ENCODE results near the gene GPS1. TPM values are rescaled to one million over a fixed set of nuclear protein-coding genes. Genes with fewer than 3 reads are reported as not detected.

The GPS1 gene
- total RNA-seq, 2 experiments from 2014 or later: 92.4 to 106 TPM

- Mint-ChIP-seq H3K4me1 (peaks cover 25% of the 10 kb centered on the region), H3K36me3 (peaks cover 3% of the 10 kb centered on the region), H3K27ac (no peak overlapping the region), H3K27me3 (no peaks in the 10 kb centered on the region), H3K9me3 (ENCODE audit: low read depth) (no peaks in the 10 kb centered on the region), H3K4me3 (no peak overlapping the region)
- ATAC-seq (no peak), DNase-seq (no peak)
- CTCF ChIA-PET: interaction anchor here (1.5 kb wide), 1 partner anchor 25 kb away, joined by 4 read pairs; no protein-coding TSS in a partner anchor
These were observed 3.6 kb downstream of the GPS1 start for GRCh38 chr17:82055023-82055964.

- ATAC-seq: no peak
- CTCF ChIA-PET: interaction anchor here (1.5 kb wide), 1 partner anchor 26 kb away, joined by 4 read pairs; no protein-coding TSS in a partner anchor
- no peak overlapping the region for H3K27ac Mint-ChIP-seq
- H3K9me3 Mint-ChIP-seq (ENCODE audit: low read depth): no peaks in the 10 kb centered on the region
- no peak for DNase-seq
- peaks cover 18% of the 10 kb centered on the region for H3K4me1 Mint-ChIP-seq
- no peak overlapping the region for H3K4me3 Mint-ChIP-seq
- H3K36me3 Mint-ChIP-seq: peaks cover 3% of the 10 kb centered on the region
- no peaks in the 10 kb centered on the region for H3K27me3 Mint-ChIP-seq
These were observed 4.4 kb downstream of the GPS1 start for GRCh38 chr17:82055965-82056728.

- peaks cover 18% of the 10 kb centered on the region for H3K4me1 Mint-ChIP-seq
- CTCF ChIA-PET: interaction anchor here (1.5 kb wide), 1 partner anchor 26 kb away, joined by 4 read pairs; no protein-coding TSS in a partner anchor
These were observed 5.3 kb downstream of the GPS1 start for GRCh38 chr17:82056729-82057621.

GRCh38 chr17:82058230-82058854 lies 6.6 kb downstream of the GPS1 start:
- DNase-seq (no peak), ATAC-seq (no peak)
- Mint-ChIP-seq H3K27me3 (no peaks in the 10 kb centered on the region), H3K4me3 (no peak overlapping the region), H3K9me3 (ENCODE audit: low read depth) (no peaks in the 10 kb centered on the region), H3K4me1 (peaks cover 11% of the 10 kb centered on the region), H3K36me3 (peaks cover 3% of the 10 kb centered on the region), H3K27ac (no peak overlapping the region)
- CTCF ChIA-PET: no interaction called here

More at GRCh38 chr17:82056729-82057621, 5.3 kb downstream of the GPS1 start:
- DNase-seq (no peak), ATAC-seq (no peak)
- H3K27ac Mint-ChIP-seq: no peak overlapping the region
- peaks cover 3% of the 10 kb centered on the region for H3K36me3 Mint-ChIP-seq
- H3K9me3 Mint-ChIP-seq (ENCODE audit: low read depth): no peaks in the 10 kb centered on the region
- H3K27me3 Mint-ChIP-seq: no peaks in the 10 kb centered on the region
- no peak overlapping the region for H3K4me3 Mint-ChIP-seq

GRCh38 chr17:82058855-82059249 lies 7.2 kb downstream of the GPS1 start:
- Mint-ChIP-seq H3K4me3 (no peak overlapping the region), H3K4me1 (peaks cover 7% of the 10 kb centered on the region), H3K27ac (no peak overlapping the region), H3K36me3 (peaks cover 3% of the 10 kb centered on the region), H3K9me3 (ENCODE audit: low read depth) (no peaks in the 10 kb centered on the region), H3K27me3 (no peaks in the 10 kb centered on the region)
- CTCF ChIA-PET: no interaction called here
- no peak for DNase-seq
- ATAC-seq: no peak

GRCh38 chr17:82059272-82060000 lies 7.7 kb downstream of the GPS1 start:
- Mint-ChIP-seq H3K4me1 (peaks cover 12% of the 10 kb centered on the region), H3K27ac (no peak overlapping the region), H3K9me3 (ENCODE audit: low read depth) (no peaks in the 10 kb centered on the region), H3K36me3 (peaks cover 3% of the 10 kb centered on the region), H3K4me3 (no peak overlapping the region), H3K27me3 (no peaks in the 10 kb centered on the region)
- CTCF ChIA-PET: no interaction called here
- DNase-seq (no peak), ATAC-seq (no peak)

GRCh38 chr17:82060001-82060380 lies 8.3 kb downstream of the GPS1 start:
- Mint-ChIP-seq H3K27me3 (no peaks in the 10 kb centered on the region), H3K4me1 (peaks cover 11% of the 10 kb centered on the region), H3K36me3 (peaks cover under 1% of the 10 kb centered on the region), H3K27ac (no peak overlapping the region), H3K9me3 (ENCODE audit: low read depth) (no peaks in the 10 kb centered on the region), H3K4me3 (no peak overlapping the region)
- no peak for ATAC-seq
- no peak for DNase-seq
- CTCF ChIA-PET: no interaction called here

GRCh38 chr17:82060614-82061013 lies 8.9 kb downstream of the GPS1 start:
- no peaks in the 10 kb centered on the region for H3K36me3 Mint-ChIP-seq
- CTCF ChIA-PET: no interaction called here
- DNase-seq (no peak), ATAC-seq (no peak)
- no peak overlapping the region for H3K4me3 Mint-ChIP-seq
- H3K4me1 Mint-ChIP-seq: peaks cover 8% of the 10 kb centered on the region
- H3K27me3 Mint-ChIP-seq: no peaks in the 10 kb centered on the region
- H3K27ac Mint-ChIP-seq: no peak overlapping the region
- H3K9me3 Mint-ChIP-seq (ENCODE audit: low read depth): no peaks in the 10 kb centered on the region

GRCh38 chr17:82061047-82061925 lies 9.6 kb downstream of the GPS1 start:
- no peaks in the 10 kb centered on the region for H3K36me3 Mint-ChIP-seq
- H3K9me3 Mint-ChIP-seq (ENCODE audit: low read depth): no peaks in the 10 kb centered on the region
- H3K27ac Mint-ChIP-seq: no peak overlapping the region
- no peaks in the 10 kb centered on the region for H3K27me3 Mint-ChIP-seq
- peaks cover 10% of the 10 kb centered on the region for H3K4me1 Mint-ChIP-seq
- no peak for ATAC-seq
- no peak for DNase-seq
- no peak overlapping the region for H3K4me3 Mint-ChIP-seq
- CTCF ChIA-PET: no interaction called here

GRCh38 chr17:82062076-82062983 lies 10.6 kb downstream of the GPS1 start:
- no peaks in the 10 kb centered on the region for H3K36me3 Mint-ChIP-seq
- peaks cover 13% of the 10 kb centered on the region for H3K4me1 Mint-ChIP-seq
- ATAC-seq (no peak), DNase-seq (no peak)
- no peaks in the 10 kb centered on the region for H3K27me3 Mint-ChIP-seq
- CTCF ChIA-PET: no interaction called here
- no peaks in the 10 kb centered on the region for H3K9me3 Mint-ChIP-seq (ENCODE audit: low read depth)
- H3K4me3 Mint-ChIP-seq: no peak overlapping the region
- H3K27ac Mint-ChIP-seq: no peak overlapping the region

GRCh38 chr17:82062984-82063368 lies 11.3 kb downstream of the GPS1 start:
- Mint-ChIP-seq H3K9me3 (ENCODE audit: low read depth) (no peaks in the 10 kb centered on the region), H3K4me1 (peaks cover 13% of the 10 kb centered on the region), H3K4me3 (no peak overlapping the region), H3K27me3 (no peaks in the 10 kb centered on the region), H3K36me3 (no peaks in the 10 kb centered on the region), H3K27ac (no peak overlapping the region)
- ATAC-seq (no peak), DNase-seq (no peak)
- CTCF ChIA-PET: no interaction called here
